Islet of Langerhans (tissue), 1 donor: ENCODE results near the gene MAPKAPK2.

Experiments
- FAIRE-seq: peaks from one replicate; lab custom pipeline; 2011; peaks lifted over from hg19 to GRCh38; lab: Jason Lieb, UNC

Gene MAPKAPK2

GRCh38 chr1:206684003-206684402 is 702 bp upstream of the MAPKAPK2 start:
- FAIRE-seq, result no peak

- no peak for FAIRE-seq
These were observed 646 bp downstream of the MAPKAPK2 start for GRCh38 chr1:206685334-206685768.

- FAIRE-seq, result no peak
These were observed 1.2 kb downstream of the MAPKAPK2 start for GRCh38 chr1:206685769-206686477.

- FAIRE-seq, result no peak
These were observed 2.0 kb downstream of the MAPKAPK2 start for GRCh38 chr1:206686478-206687249.

GRCh38 chr1:206687251-206687914 is 2.7 kb downstream of the MAPKAPK2 start:
- FAIRE-seq, result no peak

- no peak for FAIRE-seq
These were observed 3.3 kb downstream of the MAPKAPK2 start for GRCh38 chr1:206687915-206688442.

- FAIRE-seq, result no peak
These were observed 5.8 kb downstream of the MAPKAPK2 start for GRCh38 chr1:206690516-206690915.

- FAIRE-seq, result no peak
These were observed 6.9 kb downstream of the MAPKAPK2 start for GRCh38 chr1:206691604-206692003.

GRCh38 chr1:206693029-206693428 is 8.3 kb downstream of the MAPKAPK2 start:
- no peak for FAIRE-seq

- no peak for FAIRE-seq
These were observed 8.9 kb downstream of the MAPKAPK2 start for GRCh38 chr1:206693592-206693991.

- no peak for FAIRE-seq
These were observed 9.7 kb downstream of the MAPKAPK2 start for GRCh38 chr1:206694171-206695124.

GRCh38 chr1:206695733-206696132 is 11.0 kb downstream of the MAPKAPK2 start:
- no peak for FAIRE-seq

- no peak for FAIRE-seq
These were observed 12.3 kb downstream of the MAPKAPK2 start for GRCh38 chr1:206696812-206697585.

GRCh38 chr1:206698011-206698410 is 13.3 kb downstream of the MAPKAPK2 start:
- FAIRE-seq, result no peak

- FAIRE-seq, result no peak
These were observed 14.4 kb downstream of the MAPKAPK2 start for GRCh38 chr1:206699000-206699586.

GRCh38 chr1:206699626-206700025 is 14.9 kb downstream of the MAPKAPK2 start:
- FAIRE-seq, result no peak

- no peak for FAIRE-seq
These were observed 15.8 kb downstream of the MAPKAPK2 start for GRCh38 chr1:206700445-206701036.

- FAIRE-seq, result no peak
These were observed 17.6 kb downstream of the MAPKAPK2 start for GRCh38 chr1:206702260-206702659.

GRCh38 chr1:206702803-206703202 is 18.1 kb downstream of the MAPKAPK2 start:
- FAIRE-seq, result no peak

GRCh38 chr1:206703661-206704060 is 19.0 kb downstream of the MAPKAPK2 start:
- no peak for FAIRE-seq
